ENCODE results near the gene OR11H6. TPM values are rescaled to one million over a fixed set of nuclear protein-coding genes. Genes with fewer than 3 reads are reported as not detected.
"Not testable (repeated sequence)": the region's sequence is repeated elsewhere in the genome, so short reads cannot be mapped to it uniquely, and the experiment has no call there.

The OR11H6 gene
- total and polyA plus RNA-seq, 9 of the 15 experiments (the other 6 are each of a cell fraction or from before 2014, with no cell fraction given): not detected

GRCh38 chr14:20209595-20209994, 13.9 kb upstream of the OR11H6 start (continued):
- TF ChIP-seq ZNF511 (CRISPR knock-in tag; IDR thresholded peaks at IDR 0.05): no peak
- TF ChIP-seq CREBBP (IDR thresholded peaks at IDR 0.05; ENCODE audit: low read depth, low read length): no peak
- TF ChIP-seq PKNOX1 (IDR thresholded peaks at IDR 0.05): peak; percentile 81
- TF ChIP-seq ZNF561 (CRISPR knock-in tag; conservative IDR thresholded peaks at IDR 0.05): no peak
- no peak for TF ChIP-seq ZNF780A (CRISPR knock-in tag; IDR thresholded peaks at IDR 0.05)
- TF ChIP-seq HDAC3 (IDR thresholded peaks at IDR 0.05; ENCODE audit: borderline replicate concordance, partially characterized antibody): no peak
- TF ChIP-seq HDGF (IDR thresholded peaks at IDR 0.05): no peak
- no peak for TF ChIP-seq XRCC5 (IDR thresholded peaks at IDR 0.05; ENCODE audit: low read depth, low read length)
- no peak for TF ChIP-seq SOX6 (IDR thresholded peaks at IDR 0.05)
- TF ChIP-seq MTA3 (IDR thresholded peaks at IDR 0.05; ENCODE audit: borderline replicate concordance): no peak

- FAIRE-seq; H3K9me3 ChIP-seq (replicated peaks; ENCODE audit: control insufficient read depth, insufficient read depth, low read depth, low read length); H4K20me1 ChIP-seq (replicated peaks; ENCODE audit: control insufficient read depth, insufficient read depth, low read length); DNase-seq (ENCODE audit: extremely low read depth in 1 of 4, low spot score in 3 of 4); POLR2A ChIA-PET; H3K27ac ChIP-seq (ENCODE audit: extremely low read depth, low read depth, low read length); in situ Hi-C loops (cut with MboI); H3K36me3 ChIP-seq (ENCODE audit: control insufficient read depth, insufficient read depth, low read length); CTCF ChIA-PET (ENCODE audit: low intra/inter-chr PET ratio); H3K9ac ChIP-seq (ENCODE audit: insufficient read depth in 1 of 2, low read depth in 2 of 2, low read length in 2 of 2); intact Hi-C loops (cut with micrococcal nuclease); H3K79me2 ChIP-seq (ENCODE audit: control insufficient read depth, insufficient read depth, low read length); H3K4me2 ChIP-seq (ENCODE audit: insufficient read depth, low read length); H2AFZ ChIP-seq (ENCODE audit: low read depth, low read length); H3K27me3 ChIP-seq (ENCODE audit: control insufficient read depth in 2 of 2, insufficient read depth in 2 of 2, low read length in 2 of 2); H3K4me1 ChIP-seq (replicated peaks in 1 of 2; ENCODE audit: control insufficient read depth in 2 of 2, insufficient read depth in 2 of 2, low read length in 2 of 2); ATAC-seq; H3K9me1 ChIP-seq (ENCODE audit: control insufficient read depth, insufficient read depth, low read length); BruUV-seq (replicated peaks); H3K4me3 ChIP-seq: not testable (repeated sequence)
- WGBS (ENCODE audit: insufficient coverage, low coverage, missing lambda C conversion rate): no CpG with 5 or more reads among the region's 28 CpGs
These were observed 11.1 kb upstream of the OR11H6 start for GRCh38 chr14:20212406-20212805.
